MCF 10A (cell line): ENCODE measurements around the gene CEP128. TPM values are rescaled to one million over a fixed set of nuclear protein-coding genes. Genes with fewer than 3 reads are reported as not detected.

Experiments used
- Bru-seq: library from RNA; stranded (reverse); fragments of 400-500 nt; gene quantifications from one replicate; lab custom pipeline; 2021; lab: Mats Ljungman, UMichigan
- BruChase-seq, 2 experiments: library from RNA; stranded (reverse); fragments of 400-500 nt; gene quantifications; one replicate each; lab custom pipeline; 2021; lab: Mats Ljungman, UMichigan
- BruUV-seq: library from RNA; stranded (reverse); fragments of 400-500 nt; replicated peaks from 2 replicates; lab custom pipeline; 2021; lab: Mats Ljungman, UMichigan
- CTCF ChIA-PET: fragments of 300-600 bp; sonication (Branson Sonifier 250); formaldehyde crosslinking; extraction: SDS; loops from one replicate; lab custom pipeline; 2021; ENCODE audit warnings: antibody characterized with exemption, inconsistent platforms; lab: Yijun Ruan, JAX
- POLR2A ChIA-PET: fragments of 300-600, 350-650 bp; sonication (Branson Sonifier 250); formaldehyde crosslinking; extraction: SDS; loops from one replicate; lab custom pipeline; 2020; ENCODE audit warnings: antibody characterized with exemption, inconsistent platforms; lab: Yijun Ruan, JAX
- DNase-seq: peaks from one replicate; pipeline ENCODE4 v3.0.0-alpha.2; 2018; ENCODE audit not compliant: unreplicated experiment
- H3K27ac Mint-ChIP-seq: one replicate; pipeline ENCODE4 v1.8.0; 2022; ENCODE audit warnings: mild to moderate bottlenecking, low read depth, mixed read lengths; ENCODE audit not compliant: unreplicated experiment
- H3K27me3 Mint-ChIP-seq: one replicate; pipeline ENCODE4 v1.8.0; 2022; ENCODE audit warnings: mixed read lengths; ENCODE audit not compliant: insufficient read depth, unreplicated experiment
- H3K36me3 Mint-ChIP-seq: one replicate; pipeline ENCODE4 v1.8.0; 2022; ENCODE audit warnings: mild to moderate bottlenecking, moderate library complexity, mixed read lengths; ENCODE audit not compliant: insufficient read depth, unreplicated experiment
- H3K4me1 Mint-ChIP-seq: one replicate; pipeline ENCODE4 v1.8.0; 2022; ENCODE audit warnings: mixed read lengths; ENCODE audit not compliant: insufficient read depth, unreplicated experiment
- H3K4me3 Mint-ChIP-seq: one replicate; pipeline ENCODE4 v1.8.0; 2022; ENCODE audit warnings: mild to moderate bottlenecking, moderate library complexity, mixed read lengths; ENCODE audit not compliant: unreplicated experiment
- H3K9me3 Mint-ChIP-seq: one replicate; pipeline ENCODE4 v1.8.0; 2022; ENCODE audit warnings: mixed read lengths; ENCODE audit not compliant: unreplicated experiment
- CTCF ChIP-seq: fragments of 200-600 bp; IDR thresholded peaks from one replicate; pipeline ENCODE4 v1.8.0; 2022; ENCODE audit warnings: antibody characterized with exemption, mild to moderate bottlenecking; ENCODE audit not compliant: unreplicated experiment
- intact Hi-C: fragments of 100-400 bp; cut with micrococcal nuclease; formaldehyde crosslinking; loops from 2 replicates; pipeline ENCODE4 v1.14.1; 2022
- long read RNA-seq: library from polyadenylated mRNA; stranded (forward); transcript quantifications from one replicate; pipeline ENCODE4 v2.0.0, GENCODE V29; 2022
- total RNA-seq: library from RNA; stranded (reverse); gene quantifications from 2 replicates; pipeline ENCODE4 v1.2.3, GENCODE V29; 2022

The CEP128 gene
- 7.9 and 12.5 TPM in 2 replicates for total RNA-seq
- Bru-seq, nascent RNA = percentile 52 among the genes with signal in this experiment
- BruChase-seq, experiment 1, labeled RNA remaining after a 6-hour chase = percentile 42 among the genes with signal in this experiment
- BruChase-seq, experiment 2, labeled RNA remaining after a 2-hour chase = percentile 47 among the genes with signal in this experiment
- long read RNA-seq, full-length matches to known transcripts = 4 of 9 reads
- long read RNA-seq, partial matches to known transcripts = 4 of 9 reads
- long read RNA-seq, other reads (novel, unspliced or antisense) = 1 of 9 reads

- POLR2A ChIA-PET = interaction anchor here (0.6 to 2.6 kb wide), 8 partner anchors 8 to 1915 kb away, joined by 3 to 9 read pairs (median 4); no protein-coding TSS in a partner anchor
- CTCF ChIA-PET = interaction anchor here (0.6 to 1.8 kb wide), 10 partner anchors 12 to 461 kb away, joined by 3 to 6 read pairs (median 4); partner anchors contain the start of gene TSHR
- intact Hi-C loops = no loop called here
Observed at GRCh38 chr14:80941241-80942185, at the start of gene CEP128. Gene CEP128, minus strand, starts transcription at chr14:80941738.

DNA sequence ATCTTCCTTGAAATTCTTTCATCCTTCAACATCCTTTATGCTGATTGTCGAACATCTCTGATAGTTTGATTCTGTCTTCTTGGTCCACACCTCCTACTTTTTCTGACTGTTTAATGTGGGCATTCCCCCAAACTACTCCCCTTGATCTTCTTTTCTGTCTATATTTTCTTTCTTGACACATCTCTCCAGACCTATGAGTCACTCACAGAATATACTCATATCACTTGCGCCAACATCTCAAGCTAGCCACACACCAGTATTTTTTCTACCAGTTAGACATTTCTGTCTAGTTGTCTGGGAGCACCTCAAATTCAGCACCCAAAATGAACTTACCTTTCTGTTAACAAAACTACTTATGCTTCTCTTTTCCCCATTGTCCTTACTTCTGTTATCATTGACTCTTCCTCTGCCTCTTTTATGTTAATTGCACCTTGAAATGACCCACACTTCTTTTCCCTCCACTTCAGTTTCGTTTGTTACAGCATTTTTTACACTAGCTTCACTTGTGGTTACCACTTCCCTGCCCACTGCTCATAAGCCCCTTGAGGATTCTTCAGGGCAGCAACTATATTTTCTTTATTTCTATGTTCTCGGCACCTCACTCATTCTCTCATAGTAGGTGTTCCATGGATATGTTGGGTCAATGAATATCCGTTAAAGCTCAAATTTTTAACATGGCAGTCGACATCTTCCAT, 47.3 kb upstream of the CEP128 start:
- Mint-ChIP-seq H3K27ac (no peak overlapping the region), H3K4me1 (no peaks in the 10 kb centered on the region), H3K27me3 (peaks cover 20% of the 10 kb centered on the region), H3K4me3 (no peak overlapping the region), H3K36me3 (peaks cover 4% of the 10 kb centered on the region), H3K9me3 (no peaks in the 10 kb centered on the region)
- POLR2A ChIA-PET = interaction anchor here (1.6 kb wide), 1 partner anchor 14 kb away, joined by 4 read pairs; no protein-coding TSS in a partner anchor
- no TSS peak for BruUV-seq
- TF ChIP-seq CTCF = no peak
- CTCF ChIA-PET = interaction anchor here (0.6 to 8.1 kb wide), 14 partner anchors 8 to 1846 kb away, joined by 3 to 140 read pairs (median 4); partner anchors contain the start of gene TSHR
- intact Hi-C loops = loop anchor here (5.0 kb wide), 1 partner anchor 127 kb away; no protein-coding TSS in a partner anchor
- DNase-seq = peak; percentile 13

More at GRCh38 chr14:80941241-80942185, at the start of gene CEP128:
- peak within 1 kb of the TSS; percentile 82 for H3K4me3 Mint-ChIP-seq
- DNase-seq = peak; percentile 99
- BruUV-seq = TSS peak; percentile 68
- no peaks in the 10 kb centered on the region for H3K9me3 Mint-ChIP-seq
- H3K4me1 Mint-ChIP-seq = peaks cover 13% of the 10 kb centered on the region
- H3K27ac Mint-ChIP-seq = peak within 1 kb of the TSS; percentile 94
- no peak for TF ChIP-seq CTCF
- no peaks in the 10 kb centered on the region for H3K27me3 Mint-ChIP-seq
- peaks cover 6% of the 10 kb centered on the region for H3K36me3 Mint-ChIP-seq

DNA sequence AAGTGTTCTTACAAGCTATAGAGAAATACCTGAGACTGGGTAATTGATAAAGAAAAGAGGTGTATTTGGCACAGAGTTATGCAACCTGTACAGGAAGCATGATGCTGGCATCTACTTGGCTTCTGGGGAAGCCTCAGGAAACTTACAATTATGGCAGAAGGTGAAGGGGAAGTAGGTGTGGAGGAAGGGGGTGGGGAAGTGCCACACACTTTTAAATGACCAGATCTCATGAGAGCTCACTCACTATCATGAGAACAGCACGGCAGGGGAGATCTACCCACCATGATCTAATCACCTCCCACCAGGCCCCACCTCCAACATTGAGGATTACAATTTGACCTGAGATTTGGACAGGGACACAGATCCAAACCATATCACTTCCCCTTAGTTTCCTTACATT, 46.7 kb upstream of the CEP128 start:
- peaks cover 19% of the 10 kb centered on the region for H3K27me3 Mint-ChIP-seq
- POLR2A ChIA-PET = interaction anchor here (1.6 kb wide), 1 partner anchor 13 kb away, joined by 4 read pairs; no protein-coding TSS in a partner anchor
- CTCF ChIA-PET = interaction anchor here (0.6 to 8.1 kb wide), 10 partner anchors 8 to 931 kb away, joined by 3 to 140 read pairs (median 18); partner anchors contain the start of gene TSHR
- BruUV-seq = no TSS peak
- H3K27ac Mint-ChIP-seq = no peak overlapping the region
- TF ChIP-seq CTCF = no peak
- H3K4me1 Mint-ChIP-seq = no peaks in the 10 kb centered on the region
- no peak for DNase-seq
- no peak overlapping the region for H3K4me3 Mint-ChIP-seq
- peaks cover 4% of the 10 kb centered on the region for H3K36me3 Mint-ChIP-seq
- intact Hi-C loops = loop anchor here (5.0 kb wide), 1 partner anchor 126 kb away; no protein-coding TSS in a partner anchor
- H3K9me3 Mint-ChIP-seq = no peaks in the 10 kb centered on the region
